Stimulated activated CD8-positive, alpha-beta memory T cell treated with anti-CD3 and anti-CD28 coated beads, Interleukin-2, amount 100 ng/mL, for 1 hour (primary cell): ENCODE results near the gene XDH.

Experiments
- DNase-seq, 2 donors: peaks; one replicate each; pipeline ENCODE4 v3.0.0-alpha.2; 2020; ENCODE audit warnings: low read depth in 2 of 2

The XDH gene

DNA sequence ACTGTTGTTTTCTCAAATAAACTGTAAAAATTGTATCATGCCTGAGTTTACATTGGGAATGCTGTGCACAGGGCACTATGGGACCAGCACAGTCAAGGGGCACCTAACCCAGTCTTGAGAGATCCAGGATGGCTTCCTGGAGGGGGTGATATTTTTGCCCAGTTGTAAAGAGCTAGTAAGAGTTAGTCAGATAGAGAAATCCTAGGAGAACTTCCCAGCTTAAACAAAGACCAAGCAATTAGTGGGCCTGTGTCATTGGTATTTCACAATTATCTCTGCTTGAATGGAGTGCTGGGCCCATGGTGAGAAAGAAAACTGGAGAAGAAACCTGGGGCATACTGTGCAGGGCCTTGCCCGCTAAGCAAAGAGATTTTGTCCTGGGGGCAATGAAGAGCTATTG is 12.2 kb downstream of the XDH start:
- no peak for DNase-seq

- no peak for DNase-seq
These were observed 13.0 kb downstream of the XDH start for GRCh38 chr2:31401580-31401979.

DNA sequence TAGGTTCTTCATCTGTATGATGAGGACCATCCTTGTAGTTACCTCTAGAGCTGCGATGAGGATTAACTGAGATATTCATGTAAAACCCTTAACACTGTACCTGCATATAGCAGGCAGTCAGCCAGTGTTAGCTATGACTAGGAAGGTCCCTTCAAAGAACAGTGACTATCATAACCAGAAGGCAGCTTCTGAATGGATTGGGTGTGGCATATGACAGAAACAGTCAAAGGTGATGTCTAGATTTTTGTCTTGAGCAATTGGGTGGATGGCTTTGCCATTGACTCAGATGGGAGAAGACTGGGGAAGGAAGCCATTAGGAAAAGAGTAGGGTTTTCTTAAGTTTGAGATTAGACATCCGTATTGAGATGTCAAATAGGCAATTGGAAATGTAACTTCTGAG is 15.7 kb downstream of the XDH start:
- DNase-seq: no peak

GRCh38 chr2:31397094-31397493 is 17.4 kb downstream of the XDH start:
- no peak for DNase-seq

DNA sequence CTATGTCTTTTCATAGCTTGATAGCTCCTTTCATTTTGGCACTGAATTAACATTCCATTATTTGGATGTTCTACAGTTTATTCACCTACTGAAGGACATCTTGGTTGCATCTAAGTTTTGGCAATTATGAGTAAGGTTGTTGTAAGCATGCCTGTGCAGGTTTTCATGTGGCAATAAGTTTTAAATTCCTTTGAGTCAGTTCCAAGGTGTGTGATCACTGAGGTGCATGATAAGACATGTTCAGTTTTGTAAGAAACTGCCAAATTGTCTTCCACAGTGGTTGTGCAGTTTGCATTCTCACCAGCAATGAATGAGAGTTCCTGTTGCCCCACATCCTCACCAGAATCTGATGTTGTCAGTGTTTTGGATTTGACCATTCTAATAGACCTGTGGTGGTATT is 24.2 kb downstream of the XDH start:
- no peak for DNase-seq

DNA sequence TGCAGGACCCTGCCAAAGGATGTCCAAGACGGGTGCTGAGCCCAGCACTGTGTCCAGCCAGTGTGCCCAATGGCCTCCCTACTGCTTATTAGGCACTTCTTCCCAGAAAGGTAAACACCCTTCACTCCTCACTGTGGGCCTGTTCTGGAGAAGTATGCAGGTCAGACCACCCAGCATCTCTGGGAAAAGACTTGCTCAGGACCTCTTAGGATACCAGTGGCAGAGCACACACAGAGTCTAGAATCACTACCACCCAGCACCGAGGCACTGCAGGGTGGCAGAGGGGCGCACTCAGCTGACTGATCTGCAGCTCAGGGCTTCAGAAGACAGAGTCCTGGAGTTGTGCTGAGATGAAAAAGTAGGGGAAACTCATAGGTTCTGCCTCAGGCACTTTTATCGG is 25.8 kb downstream of the XDH start:
- no peak for DNase-seq

GRCh38 chr2:31387850-31388249 is 26.7 kb downstream of the XDH start:
- DNase-seq: no peak

GRCh38 chr2:31386648-31387047 is 27.9 kb downstream of the XDH start:
- DNase-seq: no peak

DNA sequence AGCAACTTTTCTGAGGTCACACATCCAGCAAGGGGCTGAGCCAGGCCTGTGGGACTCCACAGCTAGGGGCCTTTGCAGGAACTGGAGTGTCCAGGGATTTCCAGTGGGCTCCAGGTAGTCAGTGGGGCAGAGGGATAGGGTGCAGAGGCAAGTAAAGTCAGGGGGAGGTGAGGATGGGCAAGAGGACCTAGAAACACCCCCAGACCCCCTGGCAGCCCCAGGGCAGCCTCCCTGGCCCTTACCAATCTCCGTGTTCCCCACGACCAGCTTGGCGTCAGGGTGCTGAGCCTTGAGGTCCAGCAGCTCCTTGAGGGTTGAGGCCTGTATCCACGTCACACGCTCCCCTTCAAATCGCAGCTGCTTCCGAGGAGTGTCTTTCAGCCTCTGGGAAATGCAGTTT is 28.4 kb downstream of the XDH start:
- no peak for DNase-seq

- DNase-seq: no peak
These were observed 29.7 kb downstream of the XDH start for GRCh38 chr2:31384771-31385276.

GRCh38 chr2:31384351-31384750 is 30.2 kb downstream of the XDH start:
- no peak for DNase-seq

GRCh38 chr2:31383471-31384153 is 30.9 kb downstream of the XDH start:
- no peak for DNase-seq

DNA sequence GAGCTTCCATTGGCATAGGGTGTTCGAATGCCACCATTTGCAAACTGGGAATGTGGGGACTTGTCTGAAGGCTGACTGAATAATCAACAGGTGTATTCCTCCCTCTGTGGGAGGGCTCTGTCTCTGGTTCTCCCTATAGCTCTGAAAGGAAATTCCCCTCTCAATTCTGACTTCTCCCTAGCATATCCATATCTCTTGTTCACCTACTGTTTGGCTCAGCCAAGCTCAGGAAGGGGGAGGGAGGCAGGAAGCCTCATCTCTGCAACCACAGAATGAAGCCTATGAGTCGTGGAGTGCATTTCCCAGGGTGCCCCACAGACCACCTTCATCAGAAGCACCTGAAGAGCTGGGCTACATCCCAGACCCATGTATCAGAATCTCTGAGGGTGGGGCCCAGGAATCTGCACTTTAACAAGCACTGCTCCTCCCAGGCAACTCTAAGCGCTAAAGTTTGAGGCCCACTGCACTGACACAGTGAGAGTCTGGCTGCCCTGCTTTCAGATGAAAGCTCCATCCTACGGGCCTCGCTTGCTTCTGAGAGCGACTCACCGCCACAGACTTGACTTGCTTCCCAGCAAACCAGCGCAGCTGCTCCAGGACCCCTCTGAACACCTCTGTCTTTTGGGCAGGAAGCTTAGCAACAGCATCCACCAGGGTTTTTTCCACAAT is 32.0 kb downstream of the XDH start:
- DNase-seq: no peak

GRCh38 chr2:31381601-31382000 is 32.9 kb downstream of the XDH start:
- DNase-seq: no peak

- no peak for DNase-seq
These were observed 34.3 kb downstream of the XDH start for GRCh38 chr2:31380243-31380642.

DNA sequence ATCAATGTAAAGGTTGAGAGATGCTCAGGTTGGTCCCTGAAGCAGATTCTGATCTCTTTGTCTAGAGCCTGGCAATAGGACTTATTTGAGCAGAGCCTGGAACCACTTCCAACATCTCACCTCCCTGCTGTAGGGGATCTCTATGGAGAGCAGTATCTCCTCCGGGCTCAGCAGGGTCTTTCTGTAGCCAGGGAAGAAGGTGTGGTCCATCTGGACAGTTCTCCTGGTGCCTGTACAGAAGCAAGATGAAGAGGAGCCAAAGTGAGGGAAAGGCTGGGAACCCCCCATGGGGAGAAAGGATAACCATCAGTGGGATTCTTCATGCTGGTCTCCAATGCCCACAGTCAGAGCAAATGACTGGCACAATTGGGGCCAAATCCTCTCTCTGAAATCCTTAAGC is 34.8 kb downstream of the XDH start:
- no peak for DNase-seq

- no peak for DNase-seq
These were observed 35.6 kb downstream of the XDH start for GRCh38 chr2:31378791-31379501.

DNA sequence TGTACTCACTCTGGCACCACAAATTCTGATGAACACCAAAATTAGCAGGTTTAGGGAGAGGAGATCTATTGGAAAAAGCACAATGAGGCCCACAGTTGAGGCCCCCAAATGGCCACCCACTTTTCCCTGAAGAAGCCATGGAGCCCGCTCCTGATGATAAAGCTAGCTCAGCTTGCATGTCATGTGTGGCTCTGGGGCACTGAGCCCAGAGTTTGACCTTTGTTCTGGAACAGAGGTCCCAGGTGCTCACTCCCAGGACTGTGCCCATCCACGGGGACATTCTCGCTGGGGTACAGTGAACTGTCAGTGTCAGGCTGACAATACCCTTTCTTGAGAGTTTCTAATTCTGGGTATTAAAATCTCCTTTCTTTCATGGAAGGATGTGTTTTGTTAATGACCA is 36.2 kb downstream of the XDH start:
- no peak for DNase-seq

DNA sequence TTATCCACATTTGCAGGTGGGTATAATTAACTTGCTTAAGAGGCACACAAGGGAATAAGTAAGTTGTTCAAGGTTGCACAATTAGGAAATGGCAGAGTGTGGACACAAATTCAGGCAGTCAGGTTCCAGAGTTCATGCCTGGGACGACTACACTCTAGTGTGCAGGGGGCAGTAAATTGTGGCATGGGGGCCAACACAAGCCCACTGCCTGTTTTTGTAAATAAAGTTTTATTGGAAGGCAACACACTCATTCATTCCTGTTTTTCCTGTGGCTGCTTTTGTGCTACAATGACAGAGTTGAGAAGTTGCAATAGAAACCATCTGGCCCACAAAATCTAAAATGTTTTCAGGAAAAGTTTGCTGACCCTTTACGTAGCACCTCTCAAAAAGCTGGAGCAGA is 41.4 kb downstream of the XDH start:
- DNase-seq: no peak

- no peak for DNase-seq
These were observed 42.4 kb downstream of the XDH start for GRCh38 chr2:31372097-31372496.

DNA sequence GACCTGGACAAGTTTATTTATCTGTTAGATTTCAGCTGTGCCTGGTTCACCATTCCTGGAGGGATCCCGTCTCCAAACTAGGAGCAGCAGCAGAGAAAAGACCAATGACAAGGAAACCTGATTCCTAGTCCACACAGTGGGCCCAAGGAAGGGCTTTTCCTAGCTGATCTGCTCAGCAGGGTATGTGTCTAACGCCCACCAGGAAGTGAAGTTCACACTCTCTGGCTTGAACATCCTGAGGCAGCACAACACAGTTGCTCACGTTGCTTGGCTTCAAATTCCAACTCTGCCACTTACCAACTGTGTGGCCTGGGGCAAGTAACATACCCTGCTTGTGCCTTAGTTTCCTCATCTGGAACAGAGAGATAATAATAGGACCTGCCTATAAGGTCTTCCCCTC is 42.9 kb downstream of the XDH start:
- DNase-seq: no peak

DNA sequence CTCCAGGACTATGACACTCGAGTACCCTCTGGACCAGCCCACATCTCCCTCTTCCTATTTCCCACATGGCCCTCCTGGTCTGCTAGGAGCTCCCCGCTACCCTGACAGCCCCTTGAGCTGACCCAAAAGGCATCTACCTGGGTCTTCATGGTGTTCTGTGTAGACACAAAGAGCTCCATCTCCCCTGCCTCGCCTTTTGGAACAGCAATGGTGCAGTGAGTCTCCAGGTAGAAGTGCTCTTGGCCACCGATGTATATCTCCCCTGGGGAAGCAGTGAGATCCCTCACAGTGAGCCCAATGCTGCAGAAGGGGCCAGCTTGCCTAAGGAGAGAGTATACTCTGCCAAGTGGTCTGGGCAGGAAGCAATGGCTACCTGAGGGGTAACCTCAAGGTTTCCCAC is 47.8 kb downstream of the XDH start:
- DNase-seq: no peak
